H1 (cell line): ENCODE results near the gene PRKAB1. TPM values are rescaled to one million over a fixed set of nuclear protein-coding genes. Genes with fewer than 3 reads are reported as not detected.

Experiments used
- CHD7 ChIP-seq: fragments of 300-600 bp; sonication (generic); IDR thresholded peaks from 2 replicates; pipeline ENCODE4 v1.7.1; 2012; ENCODE audit warnings: low read length, moderate library complexity, mild to moderate bottlenecking, inconsistent platforms; ENCODE audit not compliant: insufficient replicate concordance
- CTBP2 ChIP-seq: IDR thresholded peaks from 2 replicates; pipeline ENCODE4 v1.7.0; 2011; ENCODE audit warnings: borderline replicate concordance, mild to moderate bottlenecking, moderate library complexity, mixed read lengths, low read length; ENCODE audit not compliant: insufficient read depth, insufficient read length
- polyA plus RNA-seq, 7 experiments: library from polyadenylated mRNA; depleted of rRNA in 3 of 7; stranded (reverse) in 5 of 7; unstranded in 2 of 7; fragments of >200 nt in 5 of 7; fragments of 200-250 nt in 2 of 7; gene quantifications; 1 replicate in 5 of 7; 2 replicates in 1 of 7; 4 replicates in 1 of 7; pipeline versions ENCODE4 v1.2.1 to v1.2.3, GENCODE V29; 2011 to 2013; ENCODE audit warnings: missing spikeins in 2 of 7, mixed read lengths in 2 of 7
- total RNA-seq: library from RNA; stranded (reverse); fragmentation: NEBNext Ultra II Directional; extraction: Animal tissue kit (Norgen Biotek cat#: 25700); gene quantifications from 2 replicates; pipeline ENCODE4 v1.2.1, GENCODE V29; 2021

PRKAB1 gene
- total and polyA plus RNA-seq, 2 of the 8 experiments (the other 6 are each of a cell fraction or from before 2014, with no cell fraction given) = 24.0 to 32.1 TPM

GRCh38 chr12:119627686-119628085 is 40.2 kb upstream of the PRKAB1 start (continued):
- TF ChIP-seq CHD7 (no peak), CTBP2 (no peak)
